GM18861 (cell line): ENCODE data around the gene ABCG1.

ENCODE experiments used
- ATAC-seq: cut with Tn5 transposase; IDR thresholded peaks from one replicate; pipeline ENCODE4 v1.9.1; 2021; ENCODE audit not compliant: unreplicated experiment

ABCG1 gene

DNA sequence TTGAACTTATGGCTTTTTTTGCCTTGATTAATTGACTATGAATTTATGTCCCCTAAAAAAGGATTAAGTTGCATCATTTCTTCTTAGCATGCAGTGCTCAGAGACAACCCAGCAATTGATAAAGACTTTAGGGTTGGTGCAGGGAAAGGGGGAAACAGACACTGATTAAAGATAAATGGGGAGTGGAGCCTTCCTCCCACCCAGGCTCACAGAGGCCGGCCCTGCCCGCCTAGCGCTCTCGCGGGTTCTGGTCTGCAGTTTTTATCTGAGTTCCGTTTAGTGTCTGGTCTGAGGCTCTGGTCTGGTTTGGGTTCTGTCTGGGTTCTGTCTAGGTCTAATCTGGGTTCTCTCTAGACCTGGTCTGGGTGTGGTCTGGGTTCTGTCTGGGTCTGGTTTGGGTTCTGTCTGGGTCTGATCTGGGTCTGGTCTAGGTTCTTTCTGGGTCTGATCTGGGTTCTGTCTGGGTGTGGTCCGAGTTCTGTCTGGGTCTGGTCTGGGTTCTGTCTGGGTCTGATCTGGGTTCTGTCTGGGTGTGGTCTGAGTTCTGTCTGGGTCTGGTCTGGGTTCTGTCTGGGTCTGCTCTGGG lies 48.1 kb downstream of the ABCG1 start:
- ATAC-seq, result no peak

DNA sequence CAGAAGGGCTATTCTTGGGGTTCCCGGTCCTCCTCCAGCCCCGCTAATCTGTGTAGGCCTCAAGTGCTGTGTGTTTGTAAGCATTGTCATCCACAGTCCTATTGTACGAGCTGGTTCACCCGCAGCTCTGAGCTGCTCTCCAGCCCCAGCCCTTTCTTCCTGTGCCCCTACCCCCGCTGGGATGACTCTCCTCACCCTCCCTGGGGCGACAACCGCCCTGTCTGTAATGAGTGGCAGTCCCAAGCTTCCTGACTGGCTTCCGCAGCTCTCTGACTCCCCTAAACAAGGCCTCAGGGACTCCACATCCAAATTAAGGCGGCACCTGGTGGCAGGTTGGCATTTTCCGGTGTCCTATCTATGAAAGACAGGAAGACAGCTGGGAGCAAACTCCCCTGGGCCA lies 50.4 kb downstream of the ABCG1 start:
- no peak for ATAC-seq

DNA sequence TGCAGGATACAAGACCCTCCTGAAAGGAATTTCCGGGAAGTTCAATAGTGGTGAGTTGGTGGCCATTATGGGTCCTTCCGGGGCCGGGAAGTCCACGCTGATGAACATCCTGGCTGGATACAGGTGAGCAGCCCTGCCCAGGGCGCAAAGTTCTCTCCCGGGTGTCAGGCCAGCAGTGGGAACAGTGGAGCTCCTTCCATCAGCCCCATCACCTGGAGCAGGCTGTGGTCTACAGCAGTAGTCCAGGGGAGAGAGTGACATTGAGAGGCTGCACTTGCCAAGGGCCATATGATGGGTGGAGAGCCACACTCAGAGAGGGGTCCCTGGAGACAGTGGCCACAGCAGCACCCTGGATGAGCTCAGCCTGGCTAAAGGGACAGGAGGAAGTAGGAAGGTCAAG lies 52.1 kb downstream of the ABCG1 start:
- no peak for ATAC-seq

DNA sequence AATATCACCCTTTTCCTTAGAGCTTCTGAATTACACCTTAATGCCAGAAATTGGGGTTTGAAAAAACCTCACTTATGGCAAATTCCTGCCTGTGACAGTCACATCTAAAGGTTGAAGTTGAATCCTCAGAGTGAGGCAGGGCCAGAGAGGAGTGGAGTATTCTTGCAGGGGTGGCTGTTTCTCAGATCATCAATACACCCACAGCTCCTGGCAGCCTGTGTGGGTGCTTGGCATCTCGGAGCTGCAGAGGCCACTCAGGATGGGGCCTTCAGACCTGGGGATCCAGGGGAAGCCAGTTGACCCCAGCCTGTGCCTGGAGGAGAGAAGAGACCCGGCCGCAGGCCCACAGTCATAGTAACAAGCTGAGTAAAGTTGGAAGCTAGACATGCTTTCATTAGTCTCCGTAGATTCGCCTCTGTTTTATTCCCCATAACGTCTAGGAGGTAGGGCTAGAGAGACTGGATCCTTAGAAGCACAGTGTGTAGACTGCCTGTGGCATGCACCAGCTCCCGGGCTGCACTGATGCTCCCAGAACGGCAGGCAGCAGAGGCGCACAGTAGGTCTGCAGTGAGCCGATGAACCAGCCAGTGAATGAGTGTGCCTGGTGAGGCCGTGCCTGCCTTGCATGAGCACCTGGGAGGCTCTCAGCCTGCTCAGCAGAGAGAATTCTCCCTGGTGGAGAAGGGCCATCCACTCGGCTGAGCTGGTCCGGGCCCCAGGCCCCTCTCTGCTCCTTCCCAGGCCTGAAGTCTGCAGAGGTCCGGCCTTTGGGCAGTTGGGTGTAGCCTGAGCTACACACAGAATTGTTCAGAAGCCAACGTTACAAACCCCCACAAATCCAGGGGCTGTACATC lies 53.4 kb downstream of the ABCG1 start:
- ATAC-seq, result no peak

DNA sequence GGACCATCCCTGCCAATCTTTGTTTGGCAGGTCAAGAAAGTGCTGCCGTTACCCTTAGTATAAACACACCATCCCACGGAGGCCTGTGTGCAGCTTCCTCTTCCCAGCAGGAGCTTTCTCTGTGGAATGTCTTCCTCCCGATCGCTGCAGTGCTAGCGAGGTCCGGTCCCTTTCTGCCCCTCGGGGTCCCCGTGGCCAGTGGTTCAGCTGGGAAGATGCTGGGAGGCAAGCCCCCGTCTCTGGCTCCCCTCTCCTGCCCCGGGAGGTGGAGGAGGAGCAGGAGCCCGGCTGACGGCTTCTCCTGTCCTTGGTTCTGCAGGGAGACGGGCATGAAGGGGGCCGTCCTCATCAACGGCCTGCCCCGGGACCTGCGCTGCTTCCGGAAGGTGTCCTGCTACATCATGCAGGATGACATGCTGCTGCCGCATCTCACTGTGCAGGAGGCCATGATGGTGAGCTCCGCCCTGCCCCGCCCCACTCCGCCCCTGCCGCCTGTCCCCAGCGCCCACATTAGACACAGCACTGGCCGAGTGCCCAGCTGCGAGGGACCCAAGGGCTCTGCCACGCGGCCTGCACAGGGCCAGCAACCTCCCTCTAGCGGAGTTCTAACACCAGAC lies 54.2 kb downstream of the ABCG1 start:
- ATAC-seq, result no peak

DNA sequence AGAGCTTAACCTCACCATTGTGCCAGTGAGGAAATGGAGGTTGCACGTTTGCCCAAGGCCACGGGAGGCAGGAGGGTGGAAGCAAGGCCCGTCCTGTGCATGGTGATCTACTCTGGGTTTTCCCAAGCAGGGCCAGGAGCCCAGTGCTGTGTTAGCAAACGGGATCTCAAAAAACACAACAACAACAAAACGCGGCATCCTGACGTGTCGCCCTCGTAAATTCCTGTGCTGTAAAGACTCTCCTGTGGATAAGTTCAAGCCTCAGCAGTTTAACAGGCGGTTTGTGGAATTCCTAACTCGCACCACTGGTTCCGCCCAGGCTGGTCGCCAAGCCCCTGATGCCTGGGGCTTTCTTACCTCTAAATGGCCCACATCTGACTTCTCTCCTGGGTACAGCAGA lies 57.1 kb downstream of the ABCG1 start:
- no peak for ATAC-seq

DNA sequence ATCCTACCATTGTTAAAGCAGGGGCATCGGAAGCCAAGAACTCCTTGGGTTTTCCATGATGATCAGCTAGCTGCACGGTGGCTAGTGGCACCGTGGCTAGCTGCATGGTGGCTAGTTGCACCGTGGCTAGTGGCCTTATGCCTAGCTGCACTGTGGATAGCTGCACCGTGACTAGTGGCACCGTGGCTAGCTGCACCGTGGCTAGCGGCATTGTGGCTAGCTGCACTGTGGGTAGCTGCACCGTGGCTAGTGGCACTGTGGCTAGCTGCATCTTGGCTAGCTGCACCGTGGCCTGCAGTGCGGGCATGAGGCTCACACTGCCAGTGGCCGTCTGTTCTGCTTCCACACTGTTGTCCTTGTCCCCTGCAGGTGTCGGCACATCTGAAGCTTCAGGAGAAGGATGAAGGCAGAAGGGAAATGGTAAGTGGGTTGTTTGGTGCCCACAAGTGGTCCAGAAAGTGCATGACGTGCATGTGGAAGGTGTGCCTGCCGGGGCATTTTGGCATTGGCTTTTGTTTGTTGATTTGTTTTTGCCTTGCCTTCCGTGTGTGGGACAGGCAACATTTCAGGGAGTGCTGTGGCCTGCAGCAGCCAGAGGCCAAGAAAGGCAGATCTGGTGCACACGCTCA lies 57.7 kb downstream of the ABCG1 start:
- ATAC-seq, result no peak

DNA sequence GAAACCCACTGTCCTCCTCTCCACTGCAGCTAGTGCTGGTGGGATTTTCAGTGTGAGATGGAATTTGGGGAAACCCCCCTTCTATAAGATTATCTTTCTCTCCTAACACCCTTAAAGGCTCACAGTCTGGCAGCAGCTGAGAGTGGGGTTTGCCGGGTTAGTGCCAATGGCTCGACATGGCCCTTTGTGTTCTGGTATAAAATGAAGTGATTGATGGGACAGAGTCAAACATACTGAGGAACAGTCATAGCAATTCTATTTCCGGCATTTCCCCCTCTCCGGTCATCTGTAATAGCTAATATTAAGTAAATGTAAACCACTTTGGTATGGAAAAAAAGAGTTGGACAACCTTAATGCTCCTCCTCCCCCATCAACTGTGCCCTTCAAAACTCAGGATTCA lies 58.7 kb downstream of the ABCG1 start:
- ATAC-seq, result no peak

DNA sequence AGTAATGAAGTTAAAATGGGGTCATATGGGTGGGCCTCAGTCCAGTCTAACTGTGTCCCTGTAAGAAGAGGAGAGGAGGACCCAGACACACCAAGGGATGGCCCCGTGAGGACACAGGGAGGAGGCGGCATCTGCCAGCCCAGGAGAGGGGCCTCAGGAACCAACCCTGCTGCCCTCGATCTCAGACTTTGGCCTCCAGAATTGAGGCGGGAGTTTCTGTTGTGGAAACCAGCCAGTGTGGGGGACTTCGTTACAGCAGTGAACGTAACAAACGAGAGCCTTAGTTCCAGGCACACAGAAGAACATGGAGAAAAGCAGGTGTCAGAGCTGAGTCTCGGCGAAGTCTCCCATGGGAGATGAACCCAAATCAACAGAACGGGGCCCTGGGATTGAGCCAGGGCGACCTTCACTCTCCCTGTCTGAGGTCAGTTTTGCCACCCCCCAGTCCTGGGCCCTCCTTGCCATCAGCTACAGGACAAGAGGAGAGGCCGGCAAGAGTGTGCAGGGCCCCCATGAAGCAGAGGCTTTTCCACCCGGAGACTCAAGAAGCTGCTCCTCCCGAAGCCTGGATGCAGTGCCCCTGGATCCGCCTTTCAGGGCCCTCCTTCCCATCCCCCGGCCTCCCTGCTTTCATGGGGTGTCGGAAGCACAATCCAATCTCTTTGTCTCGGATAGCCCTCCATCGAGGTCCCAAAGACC lies 59.7 kb downstream of the ABCG1 start:
- no peak for ATAC-seq

DNA sequence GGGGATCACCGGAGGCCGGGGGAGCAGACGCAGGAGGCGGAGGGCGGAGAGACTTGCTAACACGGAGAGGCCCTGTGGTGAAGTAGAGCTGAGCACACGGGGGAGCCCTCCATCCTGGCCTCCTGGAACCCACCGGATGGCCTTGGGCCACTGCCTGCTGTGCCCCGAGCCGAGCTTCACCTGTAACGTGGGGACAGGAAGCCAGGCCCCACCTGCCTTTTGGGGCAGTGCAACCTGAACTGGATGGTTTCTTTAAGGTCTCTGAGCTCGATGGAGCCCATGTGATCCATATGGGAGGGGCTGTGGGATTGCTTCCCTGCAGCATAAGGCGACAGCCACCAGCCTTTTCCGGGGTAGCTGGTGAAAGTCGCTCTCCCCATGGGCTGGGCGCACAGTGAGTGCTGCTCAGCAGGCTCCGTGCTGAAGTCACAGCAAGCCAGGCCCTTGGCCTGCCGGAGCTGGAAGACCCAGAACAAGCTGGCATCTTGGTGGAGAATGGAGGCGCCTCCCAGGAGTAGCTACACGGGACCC lies 60.5 kb downstream of the ABCG1 start:
- ATAC-seq, result no peak

DNA sequence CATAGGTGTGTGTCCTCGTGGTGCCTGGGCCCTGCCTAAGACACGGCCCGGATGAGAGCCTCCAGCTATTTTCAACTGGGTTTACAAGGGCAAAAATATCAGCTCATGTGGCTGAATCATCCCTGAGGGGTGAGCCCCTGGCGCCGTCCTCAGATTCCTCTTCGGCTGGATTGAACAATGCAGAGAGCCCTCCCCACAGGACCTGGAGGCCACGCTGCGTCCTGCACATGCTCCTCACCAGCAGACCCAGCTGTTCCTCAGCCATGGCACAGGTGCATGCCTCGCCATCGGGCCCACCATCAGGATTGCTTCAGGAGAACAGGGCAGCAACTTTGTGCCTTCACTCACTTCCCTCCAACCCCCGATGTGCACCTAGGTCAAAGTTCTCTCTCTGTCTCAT lies 60.9 kb downstream of the ABCG1 start:
- ATAC-seq, result no peak

DNA sequence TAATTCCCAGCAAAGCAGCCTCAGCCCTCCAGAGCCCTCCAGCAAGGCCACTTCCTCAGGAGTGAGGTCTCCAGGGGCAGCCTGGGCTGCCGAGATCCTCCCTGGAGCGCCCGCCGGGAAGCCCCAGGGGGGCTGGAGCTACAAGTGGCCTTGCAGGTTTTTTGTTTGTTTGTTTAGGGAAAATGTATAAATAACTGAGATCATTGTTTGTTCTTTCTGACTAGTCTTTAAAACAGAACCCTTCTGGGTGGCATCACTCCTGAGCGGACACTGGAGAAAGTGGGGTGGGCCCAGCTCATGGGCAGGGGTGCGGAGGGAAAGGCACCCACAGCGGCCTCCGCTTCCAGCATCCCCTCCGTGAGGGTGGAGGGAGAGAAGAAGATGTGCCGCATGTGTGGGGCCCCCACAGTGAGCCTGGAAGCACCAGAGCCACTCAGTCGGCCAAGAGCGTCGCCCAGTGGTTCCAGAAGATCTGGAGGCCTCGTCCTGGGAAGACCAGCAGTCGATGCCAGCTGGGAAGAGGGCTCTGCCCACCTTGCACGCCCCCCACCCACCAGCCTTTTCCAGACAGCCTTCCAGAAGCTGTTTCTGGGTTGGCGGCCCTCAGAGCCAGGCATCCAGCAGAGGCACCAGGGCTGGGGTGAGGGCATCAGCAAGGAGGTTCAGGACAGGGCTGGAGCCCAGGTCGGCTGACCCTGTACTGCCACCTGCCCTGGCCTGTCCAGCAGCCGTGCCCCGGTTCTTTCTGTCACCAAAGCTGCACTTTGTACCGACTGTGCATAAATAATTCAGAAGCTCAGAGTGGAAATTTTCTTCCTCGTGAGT lies 61.6 kb downstream of the ABCG1 start:
- no peak for ATAC-seq

DNA sequence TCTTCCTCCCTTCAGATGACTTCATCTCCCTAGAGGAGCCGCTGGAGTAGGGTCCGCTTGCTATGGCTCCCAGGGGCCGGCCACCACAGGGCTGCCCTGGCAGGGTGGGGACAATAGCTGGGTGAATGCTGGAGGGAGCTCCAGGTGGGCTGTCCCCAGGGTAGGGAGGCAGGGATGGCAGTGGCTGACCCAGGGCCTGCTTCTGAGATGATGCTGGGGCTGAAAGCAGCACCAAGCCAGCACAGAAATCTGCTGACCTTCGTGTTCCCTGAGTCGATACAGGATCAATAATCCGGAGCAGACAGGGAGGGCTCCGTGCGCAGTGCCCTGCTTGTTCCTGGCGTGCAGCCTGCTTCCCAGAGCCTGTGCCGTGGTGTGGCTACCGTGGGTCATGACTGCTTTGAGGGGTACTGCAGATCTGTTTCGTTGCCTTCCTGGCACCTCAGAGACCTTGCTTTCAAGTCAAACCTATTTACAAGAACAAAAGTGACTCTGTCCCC lies 62.3 kb downstream of the ABCG1 start:
- ATAC-seq, result no peak

DNA sequence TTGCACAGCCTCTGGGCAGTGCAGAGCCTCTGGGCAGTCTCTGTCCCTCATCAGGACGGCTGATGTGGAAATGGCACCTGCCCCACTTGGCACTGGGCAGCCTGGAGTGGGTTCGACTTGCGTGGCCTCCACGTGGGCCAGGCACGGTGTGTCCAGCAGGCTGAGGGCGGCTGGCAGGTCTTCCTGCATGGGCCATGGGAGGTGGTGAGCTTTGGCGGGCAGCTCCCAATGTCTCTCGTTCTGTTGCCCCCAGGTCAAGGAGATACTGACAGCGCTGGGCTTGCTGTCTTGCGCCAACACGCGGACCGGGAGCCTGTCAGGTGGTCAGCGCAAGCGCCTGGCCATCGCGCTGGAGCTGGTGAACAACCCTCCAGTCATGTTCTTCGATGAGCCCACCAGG lies 63.1 kb downstream of the ABCG1 start:
- no peak for ATAC-seq

DNA sequence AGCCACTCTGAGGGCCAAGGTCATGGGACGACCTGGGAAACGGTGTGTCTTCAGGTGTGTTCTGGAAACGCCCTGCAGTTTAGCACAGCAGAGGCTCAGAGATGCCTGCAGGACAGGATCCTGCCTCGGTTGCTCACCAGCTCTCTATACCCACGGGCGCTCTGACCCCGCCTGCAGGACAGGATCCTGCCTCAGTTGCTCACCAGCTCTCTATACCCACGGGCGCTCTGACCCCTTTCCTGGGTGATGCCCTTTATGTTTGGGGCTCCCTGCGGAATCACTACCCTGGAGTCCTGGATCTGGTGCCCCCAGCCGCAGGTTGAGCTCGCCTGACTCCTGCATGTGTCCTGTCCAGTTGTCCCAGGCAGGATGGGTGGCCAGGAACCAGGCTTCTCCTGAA lies 63.8 kb downstream of the ABCG1 start:
- ATAC-seq, result no peak

DNA sequence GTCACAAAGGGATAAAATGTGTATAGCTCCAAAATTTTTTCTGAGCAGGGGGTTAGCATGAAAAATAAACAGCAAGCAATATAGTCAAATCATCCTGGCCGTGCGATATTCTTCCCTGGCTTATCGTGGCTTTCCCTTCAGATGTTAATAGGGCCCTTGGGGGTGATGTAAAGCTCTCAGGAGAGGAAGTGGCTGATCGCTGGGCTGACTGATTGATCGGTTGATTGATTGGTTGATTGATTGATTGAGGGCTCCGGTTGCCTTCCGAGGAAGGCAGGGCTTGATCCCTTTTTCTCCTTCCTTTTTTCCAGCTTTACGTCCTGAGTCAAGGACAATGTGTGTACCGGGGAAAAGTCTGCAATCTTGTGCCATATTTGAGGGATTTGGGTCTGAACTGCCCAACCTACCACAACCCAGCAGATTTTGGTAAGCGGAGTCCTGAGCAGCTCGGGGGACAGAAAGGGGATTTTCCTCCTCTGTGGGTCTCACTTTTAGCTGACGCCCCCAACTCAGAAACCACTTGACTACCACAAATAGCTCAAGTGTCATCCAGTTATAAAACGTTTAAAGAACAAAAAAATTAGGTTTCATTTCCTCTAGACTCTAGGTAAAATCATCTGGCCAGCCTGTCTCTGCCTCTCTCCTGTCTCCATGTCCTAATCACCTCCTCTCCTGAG lies 66.8 kb downstream of the ABCG1 start:
- ATAC-seq, result no peak

DNA sequence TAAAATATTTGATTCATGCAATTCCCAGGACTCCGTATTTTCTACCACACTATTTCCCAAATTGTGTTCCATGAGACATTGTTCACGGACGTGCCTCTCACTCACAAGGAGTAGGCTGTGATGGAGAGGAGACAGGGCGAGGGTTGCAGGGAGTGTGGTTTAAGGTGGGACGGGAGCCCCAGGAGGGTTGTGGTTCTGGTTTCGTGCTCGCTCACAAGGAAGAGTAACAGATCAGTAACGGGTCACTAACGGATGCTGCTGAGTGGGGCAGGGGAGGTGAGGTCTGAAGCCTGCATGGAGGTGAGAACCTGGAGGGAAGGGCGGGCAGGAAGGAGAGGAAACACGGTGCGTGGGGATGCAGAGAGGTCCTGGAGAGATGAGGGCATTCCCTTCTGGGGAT lies 67.5 kb downstream of the ABCG1 start:
- ATAC-seq, result no peak

DNA sequence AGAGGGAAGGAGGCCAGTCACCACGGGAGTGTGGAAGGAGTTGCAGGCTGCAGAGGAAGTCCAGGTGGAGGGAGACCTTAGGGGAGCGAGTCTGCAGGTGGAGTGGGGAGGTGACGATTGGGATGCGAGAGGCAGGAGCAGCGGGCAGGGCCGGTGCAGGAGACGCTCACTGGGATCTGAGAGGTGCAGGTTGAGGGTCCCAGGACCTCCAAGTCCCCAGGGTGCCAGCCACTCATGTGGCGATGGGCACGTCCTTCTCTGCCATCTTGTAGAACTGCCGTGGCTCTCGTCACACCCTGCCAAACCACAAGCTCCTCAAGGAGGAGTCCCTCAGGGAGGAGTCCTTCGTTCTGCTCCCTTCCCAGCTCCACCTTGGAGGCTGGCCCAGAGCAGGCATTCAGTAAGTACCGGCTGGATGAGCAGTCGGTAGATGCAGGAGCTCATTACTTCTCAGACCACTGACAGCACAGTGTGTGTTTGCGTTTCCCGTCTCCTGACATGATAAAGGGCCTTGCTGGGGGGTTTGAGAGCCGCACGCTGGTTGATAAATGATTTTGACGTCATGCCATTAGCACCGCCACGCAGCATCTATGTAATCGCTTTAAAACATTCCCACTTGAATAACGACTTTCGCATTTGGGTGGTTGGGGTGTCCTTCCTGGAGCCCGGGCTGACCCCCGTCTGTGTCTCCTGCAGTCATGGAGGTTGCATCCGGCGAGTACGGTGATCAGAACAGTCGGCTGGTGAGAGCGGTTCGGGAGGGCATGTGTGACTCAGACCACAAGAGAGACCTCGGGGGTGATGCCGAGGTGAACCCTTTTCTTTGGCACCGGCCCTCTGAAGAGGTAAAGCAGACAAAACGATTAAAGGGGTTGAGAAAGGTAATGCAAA lies 68.5 kb downstream of the ABCG1 start:
- no peak for ATAC-seq
